CD14-positive monocyte (primary cell): ENCODE data around the gene CYB5RL. TPM values are rescaled to one million over a fixed set of nuclear protein-coding genes. Genes with fewer than 3 reads are reported as not detected.

Experiments used
- DNase-seq, 3 donors: peaks; one replicate each; pipeline ENCODE4 v3.0.0-alpha.2; 2011 to 2022
- H2AFZ ChIP-seq: 2 replicates; pipeline ENCODE4 v1.6.0; 2012; ENCODE audit warnings: mild to moderate bottlenecking, low read depth, low read length, inconsistent platforms; ENCODE audit not compliant: insufficient read depth, poor library complexity, severe bottlenecking
- H3K27ac ChIP-seq, 2 donors: 1 replicate in 1 of 2; 2 replicates in 1 of 2; pipeline ENCODE4 v1.5.1; 2012 to 2013; ENCODE audit warnings: low read length in 2 of 2, control low read depth in 1 of 2, inconsistent platforms in 1 of 2, low read depth in 1 of 2, mild to moderate bottlenecking in 1 of 2
- H3K27me3 ChIP-seq, 2 donors: one replicate each; pipeline versions ENCODE4 v1.6.0 to v1.6.1; 2011 to 2013; ENCODE audit warnings: low read length in 2 of 2; ENCODE audit not compliant: control insufficient read depth in 2 of 2, insufficient read depth in 2 of 2
- H3K36me3 ChIP-seq, 2 donors: replicated peaks in 1 of 2; 1 replicate in 1 of 2; 2 replicates in 1 of 2; pipeline versions ENCODE4 v1.5.1 to v1.6.1; 2012 to 2013; ENCODE audit warnings: low read length in 2 of 2, control low read depth in 1 of 2, inconsistent platforms in 1 of 2, mild to moderate bottlenecking in 1 of 2; ENCODE audit not compliant: insufficient read depth in 2 of 2, control insufficient read depth in 1 of 2
- H3K4me1 ChIP-seq, 2 donors: 1 replicate in 1 of 2; 2 replicates in 1 of 2; pipeline versions ENCODE4 v1.5.1 to v1.6.1; 2012 to 2013; ENCODE audit warnings: low read length in 2 of 2, control low read depth in 1 of 2, inconsistent platforms in 1 of 2, mild to moderate bottlenecking in 1 of 2, moderate library complexity in 1 of 2; ENCODE audit not compliant: insufficient read depth in 2 of 2, control insufficient read depth in 1 of 2
- H3K4me2 ChIP-seq: replicated peaks from 2 replicates; pipeline ENCODE3; 2012; ENCODE audit warnings: low read length, moderate library complexity, mild to moderate bottlenecking; ENCODE audit not compliant: poor library complexity, severe bottlenecking; ENCODE audit errors: extremely low read depth
- H3K4me3 ChIP-seq, 3 experiments: fragments of 200-600 bp in 1 of 3; sonication (generic) in 1 of 3; replicated peaks in 1 of 3; 1 replicate in 2 of 3; 2 replicates in 1 of 3; pipeline ENCODE4 v1.5.1; 2011 to 2013; ENCODE audit warnings: low read length in 3 of 3, mild to moderate bottlenecking in 3 of 3, control low read depth in 2 of 3, low read depth in 2 of 3, inconsistent platforms in 1 of 3, moderate library complexity in 1 of 3
- H3K79me2 ChIP-seq: 2 replicates; pipeline ENCODE4 v1.6.0; 2012; ENCODE audit warnings: mild to moderate bottlenecking, control low read depth, inconsistent platforms, low read length, moderate library complexity; ENCODE audit not compliant: insufficient read depth
- H3K9ac ChIP-seq: 2 replicates; pipeline ENCODE4 v1.6.0; 2017; ENCODE audit warnings: low read length, mild to moderate bottlenecking; ENCODE audit not compliant: insufficient read depth, poor library complexity, severe bottlenecking
- H3K9me3 ChIP-seq, 2 donors: replicated peaks in 1 of 2; 1 replicate in 1 of 2; 2 replicates in 1 of 2; pipeline versions ENCODE4 v1.5.1 to v1.6.1; 2012 to 2013; ENCODE audit warnings: low read length in 2 of 2, control low read depth in 1 of 2; ENCODE audit not compliant: control insufficient read depth in 1 of 2, insufficient read depth in 1 of 2
- H4K20me1 ChIP-seq: 2 replicates; pipeline ENCODE4 v1.6.0; 2012; ENCODE audit warnings: mild to moderate bottlenecking, low read length, control low read depth, moderate library complexity; ENCODE audit not compliant: insufficient read depth
- H3K27ac Mint-ChIP-seq, 7 donors: one replicate each; pipeline ENCODE4 v1.8.0; 2020; ENCODE audit warnings: mild to moderate bottlenecking in 7 of 7, mixed read lengths in 7 of 7, moderate library complexity in 6 of 7, inconsistent platforms in 2 of 7
- H3K27me3 Mint-ChIP-seq, 3 donors: one replicate each; pipeline ENCODE4 v1.8.0; 2021 to 2022; ENCODE audit warnings: low read depth in 3 of 3, mild to moderate bottlenecking in 3 of 3, mixed read lengths in 3 of 3, moderate library complexity in 3 of 3, inconsistent platforms in 1 of 3
- H3K36me3 Mint-ChIP-seq, 2 donors: one replicate each; pipeline ENCODE4 v1.8.0; 2020; ENCODE audit warnings: mixed read lengths in 2 of 2, inconsistent platforms in 1 of 2, mild to moderate bottlenecking in 1 of 2
- H3K4me1 Mint-ChIP-seq: one replicate; pipeline ENCODE4 v1.8.0; 2020; ENCODE audit warnings: mild to moderate bottlenecking, mixed read lengths
- H3K4me3 Mint-ChIP-seq, 2 donors: one replicate each; pipeline ENCODE4 v1.8.0; 2020; ENCODE audit warnings: mild to moderate bottlenecking in 2 of 2, mixed read lengths in 2 of 2, moderate library complexity in 1 of 2
- H3K9me3 Mint-ChIP-seq, 7 donors: one replicate each; pipeline ENCODE4 v1.8.0; 2020 to 2022; ENCODE audit warnings: mixed read lengths in 7 of 7, mild to moderate bottlenecking in 6 of 7, moderate library complexity in 6 of 7, inconsistent platforms in 2 of 7
- WGBS: methylation state at CpG from one replicate; pipeline ENCODE4 v1.1.5; 2013; ENCODE audit warnings: missing lambda C conversion rate; ENCODE audit not compliant: insufficient coverage; 5-methylcytosine and 5-hydroxymethylcytosine counted together
- intact Hi-C, 2 donors: fragments of 100-400 bp; cut with micrococcal nuclease; formaldehyde crosslinking; loops; one replicate each; pipeline versions ENCODE4 v1.15.0 to v1.15.1; 2023
- polyA plus RNA-seq, 3 donors: library from polyadenylated mRNA; depleted of rRNA in 1 of 3; unstranded in 2 of 3; stranded (reverse) in 1 of 3; fragments of 300-500 nt in 2 of 3; fragments of >200 nt in 1 of 3; fragmentation: Illumina TruSeq in 2 of 3; gene quantifications; 1 replicate in 2 of 3; 2 replicates in 1 of 3; pipeline ENCODE4 v1.2.3, GENCODE V29; 2012 to 2021
- TF ChIP-seq, protein P1 (sequence below): fragments of 200-600 bp; IDR thresholded peaks from one replicate; pipeline ENCODE4 v1.8.0; 2022; ENCODE audit warnings: antibody characterized with exemption, mild to moderate bottlenecking

CYB5RL gene
- polyA plus RNA-seq, 3 donors, result 0.76 to 3.9 (median 1.5) TPM

DNA sequence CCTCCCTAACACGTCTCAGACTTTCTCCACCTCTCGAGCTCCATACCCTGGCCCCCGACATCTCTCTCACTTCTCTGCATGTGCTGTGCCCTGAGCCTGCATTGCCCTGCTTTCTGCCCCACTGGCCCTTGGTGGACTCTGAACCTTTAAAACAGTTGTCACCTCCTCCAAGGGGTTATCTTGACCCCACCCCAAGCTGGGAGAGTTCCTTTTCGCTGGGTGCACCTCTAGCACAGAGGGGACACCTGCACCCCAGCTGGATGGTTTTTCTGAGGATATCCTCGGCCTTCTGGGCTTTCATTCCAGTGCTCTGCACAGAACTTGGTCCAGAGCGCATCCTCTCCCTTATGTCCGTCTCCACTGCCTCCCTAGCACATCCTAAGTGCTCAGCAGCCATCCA, 42.8 kb downstream of the CYB5RL start:
- Mint-ChIP-seq H3K27me3 (peaks cover 0 to 3% (median 0%) of the 10 kb centered on the region in 3 donors), H3K36me3 (no peaks in the 10 kb centered on the region), H3K9me3 (peaks cover 0 to 7% (median 1%) of the 10 kb centered on the region in 7 donors), H3K27ac (peak overlapping the region in 1 of 7 donors; percentile 45), H3K4me1 (peaks cover 14% of the 10 kb centered on the region), H3K4me3 (no peak overlapping the region)
- 88% methylated on average over 7 of the region's 7 CpGs for WGBS
- Histone ChIP-seq H3K36me3 (no peaks in the 10 kb centered on the region), H3K4me1 (peaks cover 4% of the 10 kb centered on the region in 2 donors), H3K27ac (no peak overlapping the region), H2AFZ (no peak overlapping the region), H3K9me3 (no peaks in the 10 kb centered on the region), H4K20me1 (no peaks in the 10 kb centered on the region), H3K4me2 (no peak overlapping the region), H3K79me2 (no peaks in the 10 kb centered on the region), H3K27me3 (no peaks in the 10 kb centered on the region), H3K4me3 (no peak overlapping the region), H3K9ac (no peak overlapping the region)
- DNase-seq, result no peak
- TF ChIP-seq, protein P1, sequence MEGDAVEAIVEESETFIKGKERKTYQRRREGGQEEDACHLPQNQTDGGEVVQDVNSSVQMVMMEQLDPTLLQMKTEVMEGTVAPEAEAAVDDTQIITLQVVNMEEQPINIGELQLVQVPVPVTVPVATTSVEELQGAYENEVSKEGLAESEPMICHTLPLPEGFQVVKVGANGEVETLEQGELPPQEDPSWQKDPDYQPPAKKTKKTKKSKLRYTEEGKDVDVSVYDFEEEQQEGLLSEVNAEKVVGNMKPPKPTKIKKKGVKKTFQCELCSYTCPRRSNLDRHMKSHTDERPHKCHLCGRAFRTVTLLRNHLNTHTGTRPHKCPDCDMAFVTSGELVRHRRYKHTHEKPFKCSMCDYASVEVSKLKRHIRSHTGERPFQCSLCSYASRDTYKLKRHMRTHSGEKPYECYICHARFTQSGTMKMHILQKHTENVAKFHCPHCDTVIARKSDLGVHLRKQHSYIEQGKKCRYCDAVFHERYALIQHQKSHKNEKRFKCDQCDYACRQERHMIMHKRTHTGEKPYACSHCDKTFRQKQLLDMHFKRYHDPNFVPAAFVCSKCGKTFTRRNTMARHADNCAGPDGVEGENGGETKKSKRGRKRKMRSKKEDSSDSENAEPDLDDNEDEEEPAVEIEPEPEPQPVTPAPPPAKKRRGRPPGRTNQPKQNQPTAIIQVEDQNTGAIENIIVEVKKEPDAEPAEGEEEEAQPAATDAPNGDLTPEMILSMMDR, result no peak
- intact Hi-C loops, result no loop called here

DNA sequence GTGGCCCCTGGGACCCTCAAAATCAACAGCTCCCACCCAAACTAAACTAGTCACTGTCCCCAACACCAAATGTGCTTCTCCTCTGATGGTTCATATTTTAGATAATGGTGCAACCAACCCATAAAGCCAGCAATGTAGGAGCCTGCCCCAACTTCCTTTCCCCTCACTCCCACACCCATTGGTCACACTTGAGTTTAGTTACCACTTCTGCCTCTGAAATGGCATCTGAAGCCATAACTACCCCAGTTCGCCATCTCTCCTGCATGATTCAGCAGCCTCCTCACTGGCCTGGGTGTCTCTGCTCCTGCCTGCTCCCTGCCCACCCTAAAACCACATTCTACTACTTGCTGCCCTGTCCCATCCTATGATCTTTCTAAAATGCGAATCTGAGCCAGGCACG, 43.6 kb downstream of the CYB5RL start:
- H3K79me2 ChIP-seq, result no peaks in the 10 kb centered on the region
- 67% methylated on average over 1 of the region's 3 CpGs for WGBS
- H3K9me3 Mint-ChIP-seq, result peaks cover 0 to 7% (median 0%) of the 10 kb centered on the region in 7 donors

More for the DNA sequence above, 43.6 kb downstream of the CYB5RL start:
- Histone ChIP-seq H3K4me2 (no peak overlapping the region), H4K20me1 (no peaks in the 10 kb centered on the region), H3K4me3 (no peak overlapping the region), H3K27ac (no peak overlapping the region), H3K4me1 (peaks cover 4% of the 10 kb centered on the region in 2 donors), H3K9ac (no peak overlapping the region), H3K27me3 (no peaks in the 10 kb centered on the region), H2AFZ (no peak overlapping the region), H3K9me3 (no peaks in the 10 kb centered on the region), H3K36me3 (no peaks in the 10 kb centered on the region)
- Mint-ChIP-seq H3K36me3 (no peaks in the 10 kb centered on the region), H3K4me3 (no peak overlapping the region), H3K27ac (no peak overlapping the region), H3K27me3 (peaks cover 0 to 3% (median 0%) of the 10 kb centered on the region in 3 donors), H3K4me1 (peaks cover 14% of the 10 kb centered on the region)
- intact Hi-C loops, result no loop called here
- TF ChIP-seq, protein P1, result no peak
- no peak for DNase-seq
